ENCODE measurements around the gene BPGM.

DNA sequence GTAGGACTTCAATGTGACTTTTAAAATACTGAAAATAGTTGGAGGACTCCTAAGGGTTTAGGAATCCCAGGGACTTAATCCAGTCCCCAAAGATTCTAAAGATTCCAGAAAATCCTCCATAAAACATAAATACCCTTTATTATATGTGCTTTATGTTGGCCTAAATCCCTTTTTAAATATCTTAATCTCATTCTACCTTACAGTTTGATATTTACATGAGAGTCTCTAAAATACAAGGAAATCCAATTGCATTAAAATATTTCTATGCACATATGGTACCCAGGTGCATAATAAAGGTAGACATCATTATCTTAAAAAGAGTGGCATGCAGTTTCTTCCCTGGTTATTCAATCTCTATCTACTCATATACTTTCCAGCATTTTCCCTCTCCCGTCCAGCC lies 51.8 kb downstream of the BPGM start:
- TF ChIP-seq POLR2A (IDR thresholded peaks at IDR 0.05) (no peak), POLR2AphosphoS5 (IDR thresholded peaks at IDR 0.05) (no peak)
- TF ChIP-seq, protein P1, sequence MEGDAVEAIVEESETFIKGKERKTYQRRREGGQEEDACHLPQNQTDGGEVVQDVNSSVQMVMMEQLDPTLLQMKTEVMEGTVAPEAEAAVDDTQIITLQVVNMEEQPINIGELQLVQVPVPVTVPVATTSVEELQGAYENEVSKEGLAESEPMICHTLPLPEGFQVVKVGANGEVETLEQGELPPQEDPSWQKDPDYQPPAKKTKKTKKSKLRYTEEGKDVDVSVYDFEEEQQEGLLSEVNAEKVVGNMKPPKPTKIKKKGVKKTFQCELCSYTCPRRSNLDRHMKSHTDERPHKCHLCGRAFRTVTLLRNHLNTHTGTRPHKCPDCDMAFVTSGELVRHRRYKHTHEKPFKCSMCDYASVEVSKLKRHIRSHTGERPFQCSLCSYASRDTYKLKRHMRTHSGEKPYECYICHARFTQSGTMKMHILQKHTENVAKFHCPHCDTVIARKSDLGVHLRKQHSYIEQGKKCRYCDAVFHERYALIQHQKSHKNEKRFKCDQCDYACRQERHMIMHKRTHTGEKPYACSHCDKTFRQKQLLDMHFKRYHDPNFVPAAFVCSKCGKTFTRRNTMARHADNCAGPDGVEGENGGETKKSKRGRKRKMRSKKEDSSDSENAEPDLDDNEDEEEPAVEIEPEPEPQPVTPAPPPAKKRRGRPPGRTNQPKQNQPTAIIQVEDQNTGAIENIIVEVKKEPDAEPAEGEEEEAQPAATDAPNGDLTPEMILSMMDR (IDR thresholded peaks at IDR 0.05), result no peak
